GM18861 (cell line): ENCODE results near the gene CIITA.
A peak's percentile ranks its signal among the peaks of the same experiment; 100 is the strongest.
"Not testable (repeated sequence)": the region's sequence is repeated elsewhere in the genome, so short reads cannot be mapped to it uniquely, and the experiment has no call there.

ENCODE experiments used
- ATAC-seq: cut with Tn5 transposase; IDR thresholded peaks from one replicate; pipeline ENCODE4 v1.9.1; 2021; ENCODE audit not compliant: unreplicated experiment

Gene CIITA

GRCh38 chr16:10947211-10947787 is 70.3 kb downstream of the CIITA start:
- ATAC-seq: no peak

- peak; percentile 70 for ATAC-seq
These were observed 72.5 kb downstream of the CIITA start for GRCh38 chr16:10949424-10949970.

GRCh38 chr16:10950393-10950792 is 73.4 kb downstream of the CIITA start:
- no peak for ATAC-seq

- ATAC-seq: no peak
These were observed 74.0 kb downstream of the CIITA start for GRCh38 chr16:10951026-10951425.

GRCh38 chr16:10954903-10955302 is 77.9 kb downstream of the CIITA start:
- ATAC-seq: no peak

- ATAC-seq: no peak
These were observed 80.9 kb downstream of the CIITA start for GRCh38 chr16:10957771-10958482.

GRCh38 chr16:10959161-10959560 is 82.2 kb downstream of the CIITA start:
- ATAC-seq: no peak

GRCh38 chr16:10961231-10961630 is 84.2 kb downstream of the CIITA start:
- no peak for ATAC-seq

- peak; percentile 23 for ATAC-seq
These were observed 87.3 kb downstream of the CIITA start for GRCh38 chr16:10964039-10964890.

- ATAC-seq: peak; percentile 49
These were observed 87.9 kb downstream of the CIITA start for GRCh38 chr16:10964891-10965326.

GRCh38 chr16:10965440-10966061 is 88.5 kb downstream of the CIITA start:
- peak; percentile 63 for ATAC-seq

GRCh38 chr16:10966129-10966528 is 89.1 kb downstream of the CIITA start:
- ATAC-seq: no peak

- not testable (repeated sequence) for ATAC-seq
These were observed 89.6 kb downstream of the CIITA start for GRCh38 chr16:10966559-10966958.

GRCh38 chr16:10967986-10968385 is 91.0 kb downstream of the CIITA start:
- ATAC-seq: no peak

GRCh38 chr16:10968498-10968897 is 91.5 kb downstream of the CIITA start:
- no peak for ATAC-seq

- no peak for ATAC-seq
These were observed 92.6 kb downstream of the CIITA start for GRCh38 chr16:10969615-10970014.

GRCh38 chr16:10970065-10970464 is 93.1 kb downstream of the CIITA start:
- no peak for ATAC-seq

GRCh38 chr16:10971560-10971961 is 94.6 kb downstream of the CIITA start:
- no peak for ATAC-seq

GRCh38 chr16:10972108-10972818 is 95.3 kb downstream of the CIITA start:
- ATAC-seq: no peak

- ATAC-seq: no peak
These were observed 95.9 kb downstream of the CIITA start for GRCh38 chr16:10972819-10973464.
